Colonic mucosa (tissue), 4 donors: ENCODE data around the gene SHPK. TPM values are rescaled to one million over a fixed set of nuclear protein-coding genes. Genes with fewer than 3 reads are reported as not detected.
A peak's percentile ranks its signal among the peaks of the same experiment; 100 is the strongest.

Experiments
- DNase-seq: peaks from one replicate; pipeline ENCODE4 v3.0.0-alpha.2; 2020
- H3K27ac ChIP-seq: fragments of 200-600 bp; one replicate; pipeline ENCODE4 v1.8.0; 2021
- H3K27me3 ChIP-seq: fragments of 200-600 bp; one replicate; pipeline ENCODE4 v1.8.0; 2021
- H3K36me3 ChIP-seq: fragments of 200-600 bp; one replicate; pipeline ENCODE4 v1.8.0; 2021
- H3K4me1 ChIP-seq: fragments of 200-600 bp; one replicate; pipeline ENCODE4 v1.8.0; 2021; ENCODE audit warnings: mild to moderate bottlenecking
- H3K4me3 ChIP-seq: fragments of 200-600 bp; one replicate; pipeline ENCODE4 v1.8.0; 2021
- H3K9ac ChIP-seq, 2 donors: one replicate each; pipeline ENCODE4 v1.7.0; 2013; ENCODE audit warnings: control low read depth in 2 of 2, low read depth in 2 of 2, low read length in 2 of 2
- H3K9me3 ChIP-seq: fragments of 200-600 bp; one replicate; pipeline ENCODE4 v1.8.0; 2021
- intact Hi-C: fragments of 100-400 bp; cut with DNase I; formaldehyde crosslinking; loops from one replicate; pipeline ENCODE4 v1.14.1; 2022
- total RNA-seq, 2 donors: library from RNA; stranded (reverse); fragmentation: NEBNext Ultra II Directional in 1 of 2; extraction: Animal tissue kit (Norgen Biotek cat#: 25700) in 1 of 2; gene quantifications; one replicate each; pipeline ENCODE4 v1.2.1, GENCODE V29; 2021
- TF ChIP-seq, protein P1 (sequence below): fragments of 200-600 bp; IDR thresholded peaks from one replicate; pipeline ENCODE4 v1.8.0; 2022; ENCODE audit warnings: antibody characterized with exemption, mild to moderate bottlenecking
- donor health status: healthy.
- donor health status: DM: no; HTN: no; CAD: no.
- donor health status: DM: no; HTN: no; CAD: no.

SHPK gene, protein sequence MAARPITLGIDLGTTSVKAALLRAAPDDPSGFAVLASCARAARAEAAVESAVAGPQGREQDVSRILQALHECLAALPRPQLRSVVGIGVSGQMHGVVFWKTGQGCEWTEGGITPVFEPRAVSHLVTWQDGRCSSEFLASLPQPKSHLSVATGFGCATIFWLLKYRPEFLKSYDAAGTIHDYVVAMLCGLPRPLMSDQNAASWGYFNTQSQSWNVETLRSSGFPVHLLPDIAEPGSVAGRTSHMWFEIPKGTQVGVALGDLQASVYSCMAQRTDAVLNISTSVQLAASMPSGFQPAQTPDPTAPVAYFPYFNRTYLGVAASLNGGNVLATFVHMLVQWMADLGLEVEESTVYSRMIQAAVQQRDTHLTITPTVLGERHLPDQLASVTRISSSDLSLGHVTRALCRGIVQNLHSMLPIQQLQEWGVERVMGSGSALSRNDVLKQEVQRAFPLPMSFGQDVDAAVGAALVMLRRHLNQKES
- 10 to 100 TPM; 21.5 to 23.5 TPM for total RNA-seq

DNA sequence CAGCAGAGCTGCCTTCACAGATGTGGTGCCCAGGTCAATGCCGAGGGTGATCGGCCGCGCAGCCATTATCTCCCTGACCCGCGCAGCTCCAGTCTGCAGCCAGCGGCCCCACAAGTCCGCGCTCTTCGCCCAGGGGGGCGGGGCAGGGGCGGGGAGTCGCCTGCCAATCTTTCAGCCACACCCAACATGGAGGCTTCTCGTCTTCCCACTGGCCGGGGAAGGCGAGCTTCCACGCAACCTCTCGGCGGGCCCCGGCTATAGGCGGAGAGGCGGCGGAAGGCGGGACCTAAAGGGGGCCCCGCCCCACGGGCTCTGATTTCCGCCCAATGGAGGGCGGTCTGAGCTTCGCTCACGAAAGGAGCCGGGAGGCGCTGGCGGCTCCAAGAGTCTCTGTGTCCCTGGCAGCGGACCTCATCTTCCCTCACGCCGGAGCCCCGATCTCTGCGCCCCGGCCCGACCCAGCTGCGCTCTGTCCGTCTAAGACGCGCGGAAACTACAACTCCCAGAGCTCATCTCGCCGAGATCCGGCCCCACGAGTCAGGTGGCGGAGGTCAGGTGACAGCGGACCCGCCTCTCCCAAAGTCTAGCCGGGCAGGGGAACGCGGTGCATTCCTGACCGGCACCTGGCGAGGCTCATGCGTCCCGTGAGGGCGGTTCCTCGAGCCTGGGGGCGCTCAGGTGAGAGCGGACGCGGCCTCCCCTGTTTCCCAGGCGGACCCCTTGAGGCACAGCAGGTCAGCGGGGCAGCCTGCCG, at the start of gene SHPK, which contains the start of gene CTNS:
TSS of gene SHPK (minus strand) at position 97 of the 754 bp plus-strand sequence. CDS start at position 66, 31 bp downstream.
TSS of gene CTNS (plus strand) at position 607 of the 754 bp plus-strand sequence. CDS start 3,447 bp downstream, outside the sequence.
- no peaks in the 10 kb centered on the region for H3K9me3 ChIP-seq
- H3K36me3 ChIP-seq = no peaks in the 10 kb centered on the region
- DNase-seq = peak; percentile 97
- no peaks in the 10 kb centered on the region for H3K27me3 ChIP-seq
- H3K27ac ChIP-seq = peak within 1 kb of the TSS; percentile 84
- peak within 1 kb of the TSS; percentile 90 for H3K4me3 ChIP-seq
- no peaks in the 10 kb centered on the region for H3K4me1 ChIP-seq
- intact Hi-C loops = no loop called here
- TF ChIP-seq, protein P1, sequence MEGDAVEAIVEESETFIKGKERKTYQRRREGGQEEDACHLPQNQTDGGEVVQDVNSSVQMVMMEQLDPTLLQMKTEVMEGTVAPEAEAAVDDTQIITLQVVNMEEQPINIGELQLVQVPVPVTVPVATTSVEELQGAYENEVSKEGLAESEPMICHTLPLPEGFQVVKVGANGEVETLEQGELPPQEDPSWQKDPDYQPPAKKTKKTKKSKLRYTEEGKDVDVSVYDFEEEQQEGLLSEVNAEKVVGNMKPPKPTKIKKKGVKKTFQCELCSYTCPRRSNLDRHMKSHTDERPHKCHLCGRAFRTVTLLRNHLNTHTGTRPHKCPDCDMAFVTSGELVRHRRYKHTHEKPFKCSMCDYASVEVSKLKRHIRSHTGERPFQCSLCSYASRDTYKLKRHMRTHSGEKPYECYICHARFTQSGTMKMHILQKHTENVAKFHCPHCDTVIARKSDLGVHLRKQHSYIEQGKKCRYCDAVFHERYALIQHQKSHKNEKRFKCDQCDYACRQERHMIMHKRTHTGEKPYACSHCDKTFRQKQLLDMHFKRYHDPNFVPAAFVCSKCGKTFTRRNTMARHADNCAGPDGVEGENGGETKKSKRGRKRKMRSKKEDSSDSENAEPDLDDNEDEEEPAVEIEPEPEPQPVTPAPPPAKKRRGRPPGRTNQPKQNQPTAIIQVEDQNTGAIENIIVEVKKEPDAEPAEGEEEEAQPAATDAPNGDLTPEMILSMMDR = no peak
- H3K9ac ChIP-seq = peak within 1 kb of the TSS; percentile 85 to 87

DNA sequence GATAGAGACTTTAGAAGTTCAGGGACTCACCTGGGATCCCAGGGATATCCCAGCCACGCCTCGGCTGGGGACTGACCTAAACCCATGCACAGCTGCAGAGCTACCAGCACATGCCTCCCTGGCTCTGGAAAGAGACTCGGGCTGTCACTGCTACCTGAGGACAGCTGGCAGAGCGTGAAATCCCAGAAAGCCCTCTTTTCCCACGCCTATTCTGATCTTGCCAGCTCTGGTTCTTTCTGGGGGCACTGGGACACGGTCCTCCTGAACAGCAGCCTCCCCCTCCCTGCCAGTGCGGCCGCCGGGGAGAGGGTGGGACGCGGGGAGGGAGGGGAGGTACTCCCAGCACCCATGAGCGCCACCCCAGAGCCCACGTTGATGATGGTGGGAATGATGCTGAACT, 49.1 kb upstream of the SHPK start:
- Histone ChIP-seq H3K4me3 (no peak overlapping the region), H3K27me3 (peaks cover 9% of the 10 kb centered on the region), H3K27ac (no peak overlapping the region), H3K9ac (no peak overlapping the region), H3K9me3 (no peaks in the 10 kb centered on the region), H3K4me1 (no peaks in the 10 kb centered on the region), H3K36me3 (no peaks in the 10 kb centered on the region)
- TF ChIP-seq, protein P1 = no peak
- intact Hi-C loops = no loop called here
- DNase-seq = no peak

DNA sequence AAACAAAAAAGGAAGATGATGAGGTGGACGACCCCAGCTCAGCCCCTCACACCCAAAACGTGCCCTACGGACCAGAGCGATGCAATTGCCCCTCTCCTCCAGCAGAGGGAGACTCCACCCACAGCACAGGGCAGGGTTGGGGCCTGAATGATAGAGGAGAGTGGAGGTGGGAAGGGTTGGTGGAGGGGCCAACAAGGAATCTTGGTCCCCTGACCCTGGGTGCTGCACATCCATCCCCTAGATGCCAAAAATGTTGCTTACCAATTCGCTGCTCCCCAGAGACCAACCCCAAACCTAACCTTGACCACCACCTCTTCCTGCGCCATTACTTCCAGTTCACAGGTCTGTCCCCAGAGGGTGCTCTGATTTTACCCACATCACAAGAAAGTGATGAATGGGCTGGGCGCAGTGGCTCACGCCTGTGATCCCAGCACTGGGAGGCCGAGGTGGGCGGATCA, 47.0 kb upstream of the SHPK start:
- Histone ChIP-seq H3K9ac (no peak overlapping the region), H3K4me1 (no peaks in the 10 kb centered on the region), H3K9me3 (no peaks in the 10 kb centered on the region), H3K27ac (no peak overlapping the region), H3K4me3 (no peak overlapping the region), H3K36me3 (no peaks in the 10 kb centered on the region), H3K27me3 (peaks cover 9% of the 10 kb centered on the region)
- TF ChIP-seq, protein P1 = peak; percentile 90
- intact Hi-C loops = no loop called here
- DNase-seq = no peak

DNA sequence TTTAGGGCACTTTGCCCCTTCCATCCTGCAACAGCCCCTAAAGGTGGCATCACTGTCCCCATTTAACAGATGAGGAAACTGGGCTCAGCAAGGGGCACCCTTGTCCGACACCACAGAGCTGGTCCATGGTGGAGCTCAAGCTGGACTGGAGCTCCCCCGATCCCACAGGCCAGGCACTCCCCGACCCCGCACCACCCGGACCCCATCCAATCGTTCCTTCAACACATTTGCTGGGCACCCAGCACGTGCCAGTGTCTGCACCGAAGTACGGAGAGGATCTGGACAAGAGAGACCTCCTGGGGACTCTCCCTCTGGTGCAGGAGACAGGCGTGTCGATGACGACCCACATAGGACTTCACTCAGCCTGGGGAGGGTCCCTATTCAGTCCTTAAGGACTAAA, 46.0 kb upstream of the SHPK start:
- TF ChIP-seq, protein P1 = no peak

DNA sequence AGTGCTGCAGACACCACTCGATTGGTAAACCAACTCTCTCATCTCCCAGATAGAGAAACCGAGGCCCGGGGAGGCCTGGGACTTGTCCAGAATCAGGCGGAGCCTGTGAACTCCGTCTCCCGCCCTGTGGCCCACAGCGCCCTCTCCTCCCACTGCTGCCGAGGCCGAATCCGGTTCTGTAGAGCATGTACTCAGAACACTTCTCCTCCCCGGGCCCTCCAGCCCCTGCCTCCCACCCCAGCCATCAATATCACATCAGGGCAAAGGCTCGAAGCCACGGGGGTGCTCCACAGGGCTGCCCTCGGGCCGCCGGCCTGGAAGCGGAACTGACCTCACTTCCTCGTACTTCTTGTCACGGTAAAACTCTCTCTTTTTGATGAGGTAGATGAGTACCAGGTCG, 45.5 kb upstream of the SHPK start:
- Histone ChIP-seq H3K4me1 (no peaks in the 10 kb centered on the region), H3K36me3 (no peaks in the 10 kb centered on the region), H3K27me3 (peaks cover 9% of the 10 kb centered on the region), H3K27ac (no peak overlapping the region), H3K4me3 (no peak overlapping the region), H3K9ac (no peak overlapping the region), H3K9me3 (no peaks in the 10 kb centered on the region)
- TF ChIP-seq, protein P1 = no peak
- intact Hi-C loops = no loop called here
- DNase-seq = no peak

More for the DNA sequence above, 46.0 kb upstream of the SHPK start:
- Histone ChIP-seq H3K4me3 (no peak overlapping the region), H3K36me3 (no peaks in the 10 kb centered on the region), H3K4me1 (no peaks in the 10 kb centered on the region), H3K9ac (no peak overlapping the region), H3K27me3 (peaks cover 9% of the 10 kb centered on the region), H3K9me3 (no peaks in the 10 kb centered on the region), H3K27ac (no peak overlapping the region)
- DNase-seq = no peak
- intact Hi-C loops = no loop called here
